ENCODE results near the gene TVP23C.
"Not testable (repeated sequence)": the region's sequence is repeated elsewhere in the genome, so short reads cannot be mapped to it uniquely, and the experiment has no call there.

Gene TVP23C

DNA sequence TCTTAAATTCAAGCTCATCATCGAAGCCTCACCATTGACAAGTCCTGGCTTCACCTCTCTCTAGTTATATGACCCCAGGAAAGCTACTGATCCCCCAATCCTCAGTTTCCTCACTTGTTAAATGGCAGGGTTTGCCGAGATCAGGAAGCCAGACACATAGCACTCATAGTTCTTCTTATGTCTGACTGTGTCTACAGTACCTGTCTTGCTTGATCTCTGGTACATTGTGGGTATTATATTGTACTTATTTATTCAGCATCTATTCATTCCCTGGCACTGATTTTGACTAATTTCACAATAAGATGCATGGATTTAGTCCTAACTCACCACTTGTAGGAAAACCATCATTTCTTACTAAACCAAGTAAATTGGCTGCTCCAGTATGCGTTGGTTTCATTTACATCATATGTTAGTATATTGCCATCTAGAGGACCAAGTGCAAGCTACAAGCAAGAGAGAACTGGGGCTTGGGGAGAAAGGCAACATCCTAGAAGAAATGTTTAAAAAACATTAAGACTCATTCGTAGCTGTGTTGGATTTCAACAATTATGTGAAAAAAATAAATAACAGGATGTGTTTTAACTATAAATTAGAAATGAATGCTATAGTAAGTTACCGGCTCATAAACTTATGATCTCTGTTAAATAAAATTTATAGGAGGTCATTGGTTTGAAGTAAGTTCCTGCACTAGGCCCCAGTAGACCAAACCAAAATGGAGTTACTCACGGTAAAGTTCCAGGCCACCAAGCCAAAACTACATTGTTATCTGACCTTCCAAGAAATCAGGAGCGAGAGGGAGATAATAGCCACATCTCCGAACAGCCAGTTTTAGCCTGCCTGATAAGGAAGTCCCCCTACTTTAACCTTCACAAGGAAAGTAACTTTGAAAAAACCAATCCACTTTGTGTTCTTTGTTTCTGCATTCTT is 36.7 kb downstream of the TVP23C start:
- not testable (repeated sequence) for DNase-seq (ENCODE audit: low read depth)

DNA sequence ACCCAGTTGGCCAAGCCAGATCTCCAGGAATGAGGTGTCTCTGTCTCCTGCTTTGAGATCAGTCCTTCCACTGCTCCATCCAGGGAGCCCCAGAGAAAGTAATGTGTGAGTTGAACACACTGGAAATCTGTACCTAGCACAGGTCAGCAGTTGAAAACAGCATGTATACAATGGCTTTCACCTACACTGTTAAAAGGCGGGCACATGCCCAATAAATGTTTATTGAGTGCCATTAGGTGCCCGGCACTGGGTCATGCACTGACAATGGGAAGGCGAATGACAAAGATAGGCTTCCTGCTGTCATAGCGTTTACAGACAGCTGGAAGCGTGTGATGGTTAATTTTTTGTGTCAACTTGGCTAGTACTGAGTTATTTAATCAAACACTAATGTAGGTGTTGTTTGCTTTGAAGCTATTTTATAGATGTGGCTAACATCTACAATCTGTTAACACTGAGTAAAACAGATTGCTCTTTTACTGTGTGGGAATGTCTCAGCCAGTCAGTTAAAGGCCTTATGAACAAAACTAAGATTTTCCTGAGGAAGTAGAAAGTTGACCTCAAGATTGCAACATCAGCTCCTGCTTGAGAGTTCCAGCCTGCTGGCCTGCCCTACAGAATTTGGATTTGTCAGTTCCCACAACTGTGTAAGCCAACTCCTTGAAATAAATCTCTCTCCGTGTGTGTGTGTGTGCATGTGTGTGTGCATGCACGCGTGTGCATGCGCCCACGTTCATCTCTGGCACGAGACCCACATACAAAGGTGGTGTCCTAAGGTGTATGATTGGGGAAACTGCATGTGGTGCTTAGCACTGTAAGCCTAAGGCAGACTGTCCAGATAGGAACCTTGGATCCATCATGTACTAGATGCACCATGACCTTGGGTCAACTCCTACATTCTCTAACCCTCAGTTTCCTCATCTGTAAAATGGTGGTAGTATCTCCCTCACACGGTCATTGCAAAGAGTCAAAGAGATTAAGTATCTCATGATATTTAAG is 38.0 kb downstream of the TVP23C start:
- DNase-seq (ENCODE audit: low read depth) = not testable (repeated sequence)

DNA sequence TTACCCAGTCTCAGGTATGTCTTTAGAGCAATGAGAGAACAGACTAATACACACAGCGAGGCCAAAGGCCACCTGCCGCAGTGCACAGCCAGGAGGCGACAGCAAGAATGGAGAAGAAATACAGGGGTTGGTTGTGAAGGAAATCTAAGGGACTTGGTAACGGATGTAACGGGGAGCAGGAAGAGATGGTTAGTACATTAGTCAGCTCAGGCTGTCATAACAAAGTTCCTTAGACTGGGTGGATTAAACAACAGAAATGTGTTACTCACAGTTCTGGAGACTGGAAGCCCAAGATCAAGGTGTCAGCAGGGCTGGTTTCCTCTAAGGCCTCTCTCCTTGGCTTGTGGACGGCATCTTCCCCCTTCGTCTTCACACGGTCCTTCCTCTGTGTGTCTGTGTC is 47.1 kb downstream of the TVP23C start:
- DNase-seq (ENCODE audit: low read depth) = no peak

DNA sequence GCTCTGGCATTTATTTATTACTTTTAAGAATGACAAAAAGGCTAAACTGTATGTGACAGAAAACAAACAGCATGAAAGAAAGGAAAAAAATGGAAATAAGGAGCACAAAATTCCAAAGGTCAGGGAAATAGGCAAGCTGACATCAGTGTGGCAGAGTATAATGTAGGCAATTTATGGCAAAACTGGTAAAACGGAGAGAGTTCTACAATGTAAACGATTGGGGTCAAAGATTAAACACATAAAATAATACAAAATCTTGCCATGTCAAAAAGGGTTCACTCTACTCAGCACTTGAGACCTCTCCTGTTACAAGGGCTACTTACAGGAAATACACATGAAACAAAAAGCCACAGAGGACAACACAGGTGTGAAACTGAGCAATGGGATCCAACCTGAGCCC is 48.8 kb downstream of the TVP23C start:
- DNase-seq (ENCODE audit: low read depth) = no peak

DNA sequence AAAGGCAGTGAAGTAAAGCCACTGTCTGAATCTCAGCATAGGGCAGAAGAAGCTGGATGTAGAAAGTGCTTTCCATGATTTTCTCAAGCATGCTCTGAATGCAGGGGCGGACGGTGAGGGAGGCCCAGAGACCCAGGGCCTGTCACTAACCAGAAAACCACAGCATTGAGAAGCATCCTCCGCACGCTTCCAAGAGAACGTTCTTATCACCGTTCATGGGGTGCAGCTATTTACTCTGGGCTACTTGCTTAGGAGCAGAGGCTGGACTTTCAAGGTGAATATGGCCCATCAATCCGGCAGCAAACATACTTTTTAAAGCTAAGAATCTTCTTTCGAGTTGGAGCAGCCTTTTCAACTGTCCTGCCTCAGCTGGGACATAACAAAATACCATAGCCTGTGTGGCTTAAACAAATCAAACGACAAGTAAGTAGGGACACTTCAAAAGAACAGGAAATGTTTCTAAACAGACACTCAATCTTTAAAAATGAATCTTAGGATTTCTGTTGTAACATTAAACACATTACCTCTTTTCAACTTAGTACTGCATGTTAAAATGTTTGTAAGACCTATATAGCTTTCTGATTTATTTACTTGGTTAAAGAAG is 49.3 kb downstream of the TVP23C start:
- no peak for DNase-seq (ENCODE audit: low read depth)

DNA sequence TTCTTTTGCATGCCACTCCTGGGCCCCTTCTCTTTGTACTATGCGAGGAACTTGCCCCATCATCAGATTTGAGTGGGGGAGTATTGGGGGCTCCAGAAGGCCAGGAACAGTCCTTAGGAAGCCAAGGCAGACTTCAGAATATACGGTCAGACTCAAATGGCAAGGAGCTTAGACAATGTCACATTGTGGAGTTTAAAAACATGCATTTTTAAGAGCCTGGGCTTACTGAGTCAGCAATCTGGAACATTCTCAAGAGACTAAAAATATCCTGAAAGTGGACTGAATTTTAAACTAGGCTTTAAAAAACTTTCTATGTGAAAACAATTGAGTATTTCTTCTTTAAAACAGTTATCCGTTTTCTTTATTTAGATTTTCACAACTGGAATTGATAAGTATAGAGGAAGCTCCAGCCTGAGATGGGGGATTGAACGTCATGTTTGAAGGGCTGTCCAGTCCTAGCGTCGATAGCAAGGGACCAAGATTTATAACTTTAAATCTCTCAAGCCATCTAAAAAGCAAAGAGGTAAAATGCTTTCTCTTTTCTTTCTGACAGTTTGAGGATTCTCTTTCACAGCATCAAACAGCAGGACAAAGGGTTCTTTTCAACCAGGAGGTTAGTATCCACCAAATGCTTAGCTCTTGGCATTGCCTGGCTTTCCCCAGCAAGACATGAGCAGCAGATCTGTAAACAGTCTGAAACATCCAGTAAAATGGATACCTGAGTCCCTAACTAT is 50.1 kb downstream of the TVP23C start:
- no peak for DNase-seq (ENCODE audit: low read depth)

DNA sequence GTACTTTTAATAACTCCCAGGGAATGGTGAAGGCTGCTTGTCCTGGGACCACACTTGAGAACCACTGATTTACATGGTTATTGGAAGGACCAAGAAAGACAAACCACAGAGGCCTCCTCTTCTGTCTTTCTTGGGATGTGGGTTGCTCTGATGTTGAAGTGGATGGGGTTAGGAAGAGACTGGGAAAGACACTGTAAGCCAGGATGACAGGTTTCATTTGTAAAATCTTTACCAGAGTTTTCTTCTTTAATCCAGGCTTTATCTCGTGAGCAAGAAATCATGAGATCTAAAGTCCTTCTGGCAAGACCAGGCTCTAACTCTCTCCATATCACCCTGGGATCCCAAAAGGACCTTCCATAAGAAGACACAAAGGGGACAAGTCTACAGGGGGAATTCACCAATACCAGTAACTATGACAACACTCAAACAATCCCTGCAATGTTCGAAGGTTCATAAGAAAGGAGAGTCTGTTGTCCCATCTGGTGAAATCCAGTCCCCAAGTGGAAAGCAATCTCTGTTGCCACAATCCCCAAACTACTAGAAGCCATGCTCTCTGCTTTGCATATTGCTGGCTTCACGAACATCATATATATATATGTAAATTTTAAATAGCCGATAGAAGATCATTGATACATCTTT is 51.1 kb downstream of the TVP23C start:
- no peak for DNase-seq (ENCODE audit: low read depth)

DNA sequence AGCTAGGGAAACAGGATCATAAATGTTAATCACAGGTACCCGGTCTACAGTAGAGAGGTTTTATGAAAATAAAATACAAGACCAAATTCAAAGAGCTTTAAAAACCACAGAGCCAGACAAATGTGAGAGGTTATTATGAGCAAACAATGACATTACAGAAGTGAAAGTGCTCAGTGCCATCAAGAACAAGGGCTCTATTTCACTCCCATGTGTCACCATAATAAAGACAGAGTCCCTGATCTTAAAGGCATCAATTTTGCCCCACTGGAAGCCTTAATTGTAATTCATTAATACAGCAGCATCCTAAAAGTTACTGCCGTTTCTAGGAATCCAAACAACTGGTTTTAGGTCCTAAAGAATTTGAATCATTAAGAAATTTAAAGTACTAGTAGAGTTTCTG is 52.1 kb downstream of the TVP23C start:
- no peak for DNase-seq (ENCODE audit: low read depth)

DNA sequence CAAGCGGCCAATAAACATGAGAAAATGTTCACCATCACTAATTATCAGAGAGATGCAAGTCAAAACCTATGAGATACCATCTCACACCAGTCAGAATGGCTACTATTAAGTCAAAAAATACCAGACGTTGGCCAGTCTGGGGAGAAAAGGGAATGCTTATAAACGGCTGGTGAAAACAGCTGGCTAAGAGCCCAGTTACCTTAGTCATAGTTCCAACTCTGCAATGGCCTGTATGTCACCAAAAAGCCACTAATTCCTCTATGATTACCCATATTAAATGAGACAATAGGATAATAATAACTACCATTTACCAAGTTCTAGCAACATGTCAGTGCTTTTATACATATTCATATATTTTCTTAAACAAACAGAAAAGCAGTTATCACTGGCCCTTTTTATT is 52.9 kb downstream of the TVP23C start:
- no peak for DNase-seq (ENCODE audit: low read depth)

DNA sequence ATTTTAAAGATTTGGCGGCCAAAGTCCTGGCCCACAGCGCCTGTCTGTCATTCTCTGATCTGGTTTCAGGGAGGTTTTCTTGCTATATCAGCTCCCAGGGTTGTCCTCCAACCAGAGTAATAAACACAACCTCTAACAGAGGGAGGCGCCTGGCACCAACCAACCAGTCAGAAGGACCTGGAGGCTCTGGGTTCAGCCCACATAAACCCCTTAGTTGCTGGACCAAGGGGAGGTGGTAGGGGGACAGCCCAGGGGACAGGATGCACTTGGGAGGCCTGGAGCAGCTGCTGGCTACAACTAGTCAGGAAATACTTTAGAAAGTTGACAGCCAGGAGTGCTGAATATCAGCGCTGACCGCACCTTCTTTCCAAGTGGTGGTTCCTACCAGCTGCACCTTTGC is 54.2 kb downstream of the TVP23C start:
- DNase-seq (ENCODE audit: low read depth) = no peak

DNA sequence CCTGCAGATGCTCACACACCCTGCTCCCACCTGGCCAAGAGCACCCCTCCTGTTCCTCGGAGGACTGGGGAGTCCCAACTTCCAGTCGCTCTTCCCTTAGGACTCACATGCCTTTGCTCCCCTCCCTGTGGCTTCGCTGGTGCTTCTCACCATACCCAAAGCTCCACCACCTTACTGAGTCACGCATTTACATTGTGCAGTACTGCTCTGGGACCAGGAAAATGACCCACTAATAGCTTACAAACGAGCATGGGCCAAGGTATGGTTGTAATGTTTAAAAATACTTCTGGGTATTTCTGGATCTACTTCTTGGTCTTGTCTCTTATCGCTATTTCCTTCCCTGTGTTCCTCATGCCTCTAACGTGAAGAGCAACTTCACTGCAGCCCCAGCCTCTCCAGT is 54.8 kb downstream of the TVP23C start:
- no peak for DNase-seq (ENCODE audit: low read depth)

DNA sequence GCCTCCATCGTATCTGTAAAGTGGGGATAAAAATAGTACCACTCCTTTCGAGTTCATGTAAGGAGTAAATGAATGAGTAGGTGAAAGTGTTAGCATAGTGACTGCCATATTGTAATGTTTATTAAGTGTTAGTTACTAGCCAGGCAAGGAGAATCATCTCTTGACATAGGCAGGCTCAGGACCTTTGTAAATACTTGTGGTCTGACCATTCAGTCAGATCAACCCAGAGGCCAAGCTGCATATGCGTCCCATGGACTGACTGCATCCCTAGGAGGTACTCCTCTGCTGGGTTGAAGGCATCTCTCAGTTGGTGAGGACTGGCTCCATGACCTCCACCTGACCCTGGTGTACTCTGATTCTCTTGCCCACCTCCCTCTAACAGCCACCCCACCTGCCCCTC is 55.4 kb downstream of the TVP23C start:
- no peak for DNase-seq (ENCODE audit: low read depth)

DNA sequence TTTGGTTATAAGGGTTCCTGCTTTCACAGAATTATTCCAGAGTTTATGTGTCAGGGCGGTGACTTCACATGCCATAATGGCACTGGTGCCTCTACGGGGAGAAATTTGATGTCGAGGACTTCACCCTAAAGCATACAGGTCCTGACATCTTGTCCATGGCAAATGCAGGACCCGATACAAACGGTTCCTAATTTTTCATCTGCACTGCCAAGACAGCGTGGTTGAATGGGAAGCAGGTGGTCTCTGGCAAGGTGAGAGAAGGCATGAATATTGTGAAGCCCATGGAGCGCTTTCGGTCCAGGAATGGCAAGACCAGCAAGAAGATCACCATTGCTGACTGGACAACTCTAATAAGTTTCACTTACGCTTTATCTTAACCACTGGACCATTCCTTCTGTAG is 56.3 kb downstream of the TVP23C start:
- no peak for DNase-seq (ENCODE audit: low read depth)

DNA sequence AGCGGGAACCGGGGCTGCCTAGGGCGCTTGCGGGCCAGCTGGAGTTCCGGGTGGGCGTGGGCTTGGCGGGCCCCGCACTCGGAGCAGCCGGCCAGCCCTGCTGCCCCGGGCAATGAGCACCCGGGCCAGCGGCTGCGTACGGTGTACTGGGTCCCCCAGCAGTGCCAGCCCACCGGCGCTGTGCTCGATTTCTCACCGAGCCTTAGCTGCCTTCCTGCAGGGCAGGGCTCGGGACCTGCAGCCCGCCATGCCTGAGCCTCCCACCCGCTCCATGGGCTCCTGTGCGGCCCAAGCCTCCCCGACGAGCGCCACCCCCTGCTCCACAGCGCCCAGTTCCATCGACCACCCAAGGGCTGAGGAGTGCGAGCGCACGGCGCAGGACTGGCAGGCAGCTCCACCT is 57.6 kb downstream of the TVP23C start:
- DNase-seq (ENCODE audit: low read depth) = not testable (repeated sequence)

DNA sequence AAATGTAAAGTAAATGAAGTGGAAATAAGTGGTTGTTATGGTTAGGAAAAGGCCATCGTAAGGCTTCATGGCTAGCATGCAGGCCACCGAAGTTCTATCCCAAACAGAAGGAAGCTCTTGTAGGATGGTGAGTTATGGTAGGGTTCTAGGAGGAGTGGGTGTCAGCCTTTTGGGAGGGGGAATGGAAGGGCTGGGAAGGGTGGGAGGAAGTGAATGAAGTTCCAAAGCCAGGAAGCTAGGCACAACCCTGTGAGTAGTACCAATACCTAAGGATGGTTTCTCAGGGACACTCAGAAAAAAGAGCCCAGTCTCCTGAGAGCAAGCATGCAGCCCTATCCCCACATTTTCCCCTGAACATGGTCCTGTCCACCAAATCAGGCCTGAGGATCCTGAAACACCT is 59.6 kb downstream of the TVP23C start:
- DNase-seq (ENCODE audit: low read depth) = no peak

DNA sequence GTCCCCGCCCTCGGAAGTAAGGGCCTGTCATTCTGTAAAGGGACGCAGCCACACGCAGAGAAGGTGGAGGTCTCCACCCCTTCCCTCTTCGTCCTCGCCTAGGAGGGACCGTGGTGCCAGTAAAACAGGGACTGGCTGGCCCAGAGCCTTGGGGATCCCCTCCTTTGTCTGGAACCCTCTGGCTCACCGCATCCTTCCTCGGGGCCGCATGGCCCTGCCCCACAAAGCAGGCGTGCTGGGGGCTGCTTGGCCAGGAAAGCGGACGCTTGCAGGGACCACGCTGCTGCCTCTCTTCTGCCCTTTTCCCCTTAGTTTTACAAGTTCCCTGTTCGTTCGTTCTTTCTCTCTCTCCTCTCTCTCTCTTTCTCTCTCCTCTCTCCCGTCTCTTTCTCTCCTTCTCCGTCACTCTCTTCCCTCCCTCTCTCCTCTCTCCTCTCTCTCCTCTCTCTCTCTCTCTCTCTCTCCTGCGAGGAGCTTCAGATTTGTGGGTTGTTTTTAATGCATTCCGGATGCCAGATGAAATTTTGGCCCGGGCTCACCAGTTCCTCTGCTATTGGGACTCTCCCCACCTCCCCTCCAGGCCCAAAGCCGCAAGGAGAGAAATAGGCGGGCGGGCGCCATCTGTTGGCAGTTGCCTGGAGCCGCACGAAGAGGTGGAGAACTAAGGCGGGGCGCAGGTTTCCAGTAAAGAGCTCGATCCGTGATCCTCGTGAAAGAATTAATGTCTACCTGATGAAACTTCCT is 60.7 kb downstream of the TVP23C start:
- peak; percentile 50 for DNase-seq (ENCODE audit: low read depth)

DNA sequence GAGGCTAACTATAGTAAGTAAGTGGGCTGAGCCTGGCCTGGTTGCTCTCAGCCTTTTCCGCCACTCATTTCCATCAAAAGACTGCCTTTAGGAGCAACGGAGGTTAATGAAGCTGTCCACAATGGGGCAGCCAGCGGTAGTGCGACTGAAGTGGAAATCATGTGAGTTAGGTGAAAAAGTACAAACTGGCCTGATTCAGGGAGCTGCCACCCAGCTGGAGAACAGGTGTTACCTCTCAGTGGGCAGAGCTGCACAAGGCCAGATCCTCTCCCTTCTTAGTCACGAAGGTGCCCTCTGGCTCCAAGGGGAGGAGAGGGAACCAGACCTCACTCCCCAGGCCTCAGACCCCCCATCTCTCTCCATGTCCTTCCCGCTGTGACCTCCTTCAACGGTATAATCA is 61.5 kb downstream of the TVP23C start:
- no peak for DNase-seq (ENCODE audit: low read depth)

DNA sequence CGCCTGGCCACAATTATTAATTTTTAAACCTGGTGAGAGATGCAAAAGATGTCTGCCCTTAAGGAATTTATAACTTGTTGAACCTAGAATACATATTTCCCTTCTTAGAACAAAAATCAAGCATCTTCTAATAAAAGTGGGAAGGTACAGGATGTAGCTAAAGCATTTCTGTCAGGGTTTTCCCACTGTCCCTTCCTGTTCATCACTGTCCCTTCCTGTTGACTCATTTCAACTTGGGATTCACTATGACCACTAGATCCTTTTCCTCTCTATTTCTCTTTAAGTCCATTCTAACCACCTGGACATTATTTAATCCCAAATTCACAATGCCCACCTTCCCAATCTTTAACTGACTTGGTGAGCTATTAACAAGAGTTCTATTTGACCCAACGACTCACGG is 62.0 kb downstream of the TVP23C start:
- no peak for DNase-seq (ENCODE audit: low read depth)

DNA sequence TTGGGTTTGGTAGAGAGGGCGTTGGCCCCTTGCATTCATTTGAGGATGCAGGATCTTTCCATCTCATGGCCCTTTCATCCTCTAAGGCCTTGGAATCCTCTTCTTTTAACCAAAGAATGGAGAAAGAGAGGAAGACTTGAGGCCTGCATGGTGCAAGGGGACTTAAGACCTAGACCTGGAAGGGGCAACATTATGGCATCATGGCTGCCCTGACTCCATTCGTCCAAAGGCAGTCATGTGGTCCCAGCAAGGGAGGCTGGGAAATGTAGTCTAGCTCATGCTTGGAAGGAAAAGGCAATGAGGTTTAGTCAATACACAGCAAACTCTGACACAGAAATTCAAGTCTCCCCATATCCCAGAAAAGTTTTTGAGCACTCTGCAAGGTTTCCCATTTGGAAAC is 65.2 kb downstream of the TVP23C start:
- no peak for DNase-seq (ENCODE audit: low read depth)
